ENCODE data around the gene ZNF213.

ZNF213 gene

DNA sequence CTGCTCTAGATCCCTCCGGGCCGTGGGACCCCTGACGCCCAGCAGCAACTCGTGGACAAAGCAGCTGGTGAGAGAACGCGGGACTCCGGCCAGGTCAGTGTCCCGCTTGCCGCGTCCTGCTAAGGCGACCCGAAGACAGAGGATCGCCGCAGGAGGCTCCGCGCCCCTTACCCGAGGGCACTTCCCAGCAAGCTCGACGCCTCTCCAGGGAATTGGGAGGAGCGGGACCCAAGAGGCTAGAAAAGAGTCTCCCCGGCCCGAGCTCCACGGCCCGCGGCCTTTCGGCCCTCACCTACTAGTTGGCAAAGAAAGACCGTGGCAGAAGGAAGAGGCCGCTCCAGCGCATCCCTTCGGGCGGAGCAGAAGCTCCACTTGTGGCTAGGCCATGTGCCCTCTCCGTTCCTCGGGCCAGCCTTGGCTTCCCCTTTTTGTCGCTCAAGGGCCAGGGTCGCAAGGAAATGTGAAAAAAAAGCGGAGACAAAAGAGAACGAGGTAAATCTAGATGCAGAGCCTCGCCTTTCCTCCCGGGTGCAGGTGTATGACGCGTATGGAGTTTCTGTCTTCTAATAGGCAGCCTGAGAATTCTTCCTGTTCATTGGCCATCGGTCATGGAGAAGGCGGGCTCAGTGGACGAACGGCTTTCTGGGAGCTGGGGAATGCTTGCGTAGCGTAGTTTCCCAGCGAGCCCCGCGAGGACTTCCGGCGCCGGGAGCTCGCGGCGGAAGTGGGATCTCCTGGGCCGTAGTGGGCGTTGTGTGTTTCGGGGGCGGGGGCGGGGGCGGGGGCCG lies at the start of gene ZNF213:
ZNF213 (plus strand) TSS at position 692 of the 788 bp plus-strand sequence. CDS start 2,252 bp downstream, outside the sequence.
- no peaks in the 10 kb centered on the region for H3K27me3 Mint-ChIP-seq
- no peaks in the 10 kb centered on the region for H3K9me3 Mint-ChIP-seq
- H3K4me3 Mint-ChIP-seq: peak within 1 kb of the TSS; percentile 91
- peaks cover 17% of the 10 kb centered on the region for H3K36me3 Mint-ChIP-seq (ENCODE audit: low read depth)
- H3K27ac Mint-ChIP-seq: peak within 1 kb of the TSS; percentile 93
- DNase-seq (peak; percentile 89), ATAC-seq (peak; percentile 97)
- peaks cover 35% of the 10 kb centered on the region for H3K4me1 Mint-ChIP-seq

- no peak overlapping the region for H3K27ac Mint-ChIP-seq
Observed at GRCh38 chr16:3085868-3086595, 48.8 kb upstream of the ZNF213 start.

GRCh38 chr16:3086596-3087242 lies 48.1 kb upstream of the ZNF213 start:
- Mint-ChIP-seq H3K4me3 (peak overlapping the region; percentile 34), H3K27ac (no peak overlapping the region), H3K36me3 (ENCODE audit: low read depth) (no peaks in the 10 kb centered on the region), H3K9me3 (no peaks in the 10 kb centered on the region), H3K4me1 (peaks cover 21% of the 10 kb centered on the region), H3K27me3 (no peaks in the 10 kb centered on the region)
- no peak for DNase-seq
- ATAC-seq: peak; percentile 40

More at GRCh38 chr16:3085868-3086595, 48.8 kb upstream of the ZNF213 start:
- DNase-seq (no peak), ATAC-seq (no peak)
- Mint-ChIP-seq H3K4me3 (no peak overlapping the region), H3K4me1 (peaks cover 23% of the 10 kb centered on the region), H3K9me3 (peaks cover 1% of the 10 kb centered on the region), H3K27me3 (no peaks in the 10 kb centered on the region), H3K36me3 (ENCODE audit: low read depth) (peaks cover under 1% of the 10 kb centered on the region)

- Mint-ChIP-seq H3K4me3 (peak overlapping the region; percentile 34), H3K27ac (no peak overlapping the region)
- ATAC-seq: peak; percentile 20
Observed at GRCh38 chr16:3087243-3088235, 47.3 kb upstream of the ZNF213 start.

DNA sequence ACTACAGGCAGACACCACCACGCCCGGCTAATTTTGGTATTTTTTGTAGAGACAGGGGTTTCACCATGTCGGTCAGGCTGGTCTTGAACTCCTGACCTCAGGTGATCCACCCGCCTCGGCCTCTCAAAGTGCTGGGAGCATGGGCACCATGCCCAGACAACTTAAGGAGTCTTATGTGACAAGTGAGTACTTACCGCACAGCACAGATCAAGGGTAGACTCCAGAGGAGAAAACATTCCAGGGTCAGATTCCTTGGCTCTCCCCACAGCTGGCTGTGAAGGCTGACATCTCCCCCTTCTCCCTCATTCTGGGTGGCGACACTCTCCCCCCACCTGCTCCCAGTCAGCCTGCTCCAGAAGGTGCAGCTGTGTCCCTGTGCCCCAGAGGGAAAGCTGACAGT lies 46.4 kb upstream of the ZNF213 start:
- peaks cover 19% of the 10 kb centered on the region for H3K4me1 Mint-ChIP-seq
- DNase-seq (no peak), ATAC-seq (no peak)
- H3K4me3 Mint-ChIP-seq: no peak overlapping the region
- H3K27ac Mint-ChIP-seq: no peak overlapping the region
- H3K27me3 Mint-ChIP-seq: no peaks in the 10 kb centered on the region
- H3K9me3 Mint-ChIP-seq: no peaks in the 10 kb centered on the region
- no peaks in the 10 kb centered on the region for H3K36me3 Mint-ChIP-seq (ENCODE audit: low read depth)

More at GRCh38 chr16:3087243-3088235, 47.3 kb upstream of the ZNF213 start:
- H3K4me1 Mint-ChIP-seq: peaks cover 21% of the 10 kb centered on the region
- H3K36me3 Mint-ChIP-seq (ENCODE audit: low read depth): no peaks in the 10 kb centered on the region
- no peaks in the 10 kb centered on the region for H3K27me3 Mint-ChIP-seq
- DNase-seq: no peak
- no peaks in the 10 kb centered on the region for H3K9me3 Mint-ChIP-seq

- no peaks in the 10 kb centered on the region for H3K9me3 Mint-ChIP-seq
- H3K27me3 Mint-ChIP-seq: no peaks in the 10 kb centered on the region
- H3K27ac Mint-ChIP-seq: no peak overlapping the region
- no peaks in the 10 kb centered on the region for H3K36me3 Mint-ChIP-seq (ENCODE audit: low read depth)
- H3K4me3 Mint-ChIP-seq: no peak overlapping the region
- DNase-seq (no peak), ATAC-seq (no peak)
- peaks cover 19% of the 10 kb centered on the region for H3K4me1 Mint-ChIP-seq
Observed at GRCh38 chr16:3088925-3089716, 45.7 kb upstream of the ZNF213 start.

DNA sequence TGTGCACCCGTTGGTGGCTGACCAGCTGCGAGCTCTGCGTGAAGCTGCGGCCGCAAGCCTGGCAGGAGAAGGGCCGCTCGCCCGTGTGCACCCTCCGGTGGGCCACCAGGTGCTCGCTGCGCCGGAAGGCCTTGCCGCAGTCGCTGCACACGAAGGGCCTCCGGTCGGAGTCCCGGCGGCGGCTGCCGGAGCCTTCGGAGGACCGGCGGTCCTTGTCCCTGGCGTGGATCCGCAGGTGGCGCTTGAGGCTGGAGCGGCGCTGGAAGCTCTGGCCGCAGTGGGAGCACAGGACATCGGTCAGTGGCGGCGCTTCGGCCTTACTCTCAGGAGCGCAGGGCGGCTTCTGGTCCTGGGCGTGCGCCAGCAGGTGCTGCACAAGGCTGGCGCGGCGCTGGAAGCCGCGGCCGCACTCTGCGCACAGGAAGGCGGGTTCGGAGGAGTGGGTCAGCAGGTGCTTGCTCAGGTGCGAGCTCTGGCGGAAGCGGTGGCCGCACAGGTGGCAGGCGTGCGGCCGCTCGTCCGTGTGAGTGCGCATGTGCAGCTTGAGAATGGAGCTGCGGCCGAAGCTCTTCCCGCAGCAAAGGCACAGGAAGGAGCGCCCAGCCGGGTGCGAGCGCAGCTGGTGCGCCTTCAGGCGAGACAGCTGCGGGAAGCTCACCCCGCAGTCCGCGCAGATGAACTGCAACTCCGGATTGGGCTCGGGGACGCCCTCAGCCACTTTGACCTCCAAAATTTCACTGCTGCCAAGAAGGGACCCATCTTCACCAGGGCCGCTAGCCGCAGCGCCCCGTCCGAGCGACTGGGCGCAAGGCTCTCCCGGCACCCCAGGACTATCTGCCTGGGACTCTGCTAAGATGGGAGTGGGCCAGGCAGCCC lies 44.9 kb upstream of the ZNF213 start:
- Mint-ChIP-seq H3K36me3 (ENCODE audit: low read depth) (no peaks in the 10 kb centered on the region), H3K9me3 (no peaks in the 10 kb centered on the region), H3K27me3 (no peaks in the 10 kb centered on the region), H3K4me3 (no peak overlapping the region), H3K4me1 (peaks cover 25% of the 10 kb centered on the region), H3K27ac (no peak overlapping the region)
- no peak for ATAC-seq
- no peak for DNase-seq

DNA sequence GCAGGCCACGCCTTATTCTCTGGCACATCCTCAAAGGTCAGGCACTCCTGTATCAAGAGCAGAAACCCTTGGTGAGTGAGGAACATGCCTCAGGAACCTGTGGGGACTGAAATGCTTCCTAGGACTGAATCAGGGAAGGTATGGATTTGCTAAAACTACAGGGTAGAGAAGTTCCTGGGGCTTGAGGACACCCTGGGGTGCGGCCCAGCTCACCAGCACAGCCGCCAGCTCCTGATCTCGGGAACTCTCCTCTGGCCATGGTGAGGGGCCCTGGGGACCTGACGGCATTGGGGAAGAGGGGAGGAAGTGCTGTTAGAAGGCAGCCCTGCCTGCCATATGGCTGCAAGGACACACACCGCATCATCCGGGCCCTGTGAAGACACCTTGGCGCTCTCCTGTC lies 43.3 kb upstream of the ZNF213 start:
- Mint-ChIP-seq H3K27ac (no peak overlapping the region), H3K27me3 (no peaks in the 10 kb centered on the region)
- no peak for ATAC-seq

GRCh38 chr16:3092501-3092941 lies 42.3 kb upstream of the ZNF213 start:
- no peak for DNase-seq
- Mint-ChIP-seq H3K9me3 (no peaks in the 10 kb centered on the region), H3K4me3 (no peak overlapping the region), H3K4me1 (peaks cover 27% of the 10 kb centered on the region), H3K27me3 (no peaks in the 10 kb centered on the region), H3K36me3 (ENCODE audit: low read depth) (no peaks in the 10 kb centered on the region), H3K27ac (no peak overlapping the region)
- no peak for ATAC-seq

More for the DNA sequence above, 43.3 kb upstream of the ZNF213 start:
- H3K4me3 Mint-ChIP-seq: no peak overlapping the region
- peaks cover 32% of the 10 kb centered on the region for H3K4me1 Mint-ChIP-seq
- no peaks in the 10 kb centered on the region for H3K9me3 Mint-ChIP-seq
- H3K36me3 Mint-ChIP-seq (ENCODE audit: low read depth): no peaks in the 10 kb centered on the region
- no peak for DNase-seq

DNA sequence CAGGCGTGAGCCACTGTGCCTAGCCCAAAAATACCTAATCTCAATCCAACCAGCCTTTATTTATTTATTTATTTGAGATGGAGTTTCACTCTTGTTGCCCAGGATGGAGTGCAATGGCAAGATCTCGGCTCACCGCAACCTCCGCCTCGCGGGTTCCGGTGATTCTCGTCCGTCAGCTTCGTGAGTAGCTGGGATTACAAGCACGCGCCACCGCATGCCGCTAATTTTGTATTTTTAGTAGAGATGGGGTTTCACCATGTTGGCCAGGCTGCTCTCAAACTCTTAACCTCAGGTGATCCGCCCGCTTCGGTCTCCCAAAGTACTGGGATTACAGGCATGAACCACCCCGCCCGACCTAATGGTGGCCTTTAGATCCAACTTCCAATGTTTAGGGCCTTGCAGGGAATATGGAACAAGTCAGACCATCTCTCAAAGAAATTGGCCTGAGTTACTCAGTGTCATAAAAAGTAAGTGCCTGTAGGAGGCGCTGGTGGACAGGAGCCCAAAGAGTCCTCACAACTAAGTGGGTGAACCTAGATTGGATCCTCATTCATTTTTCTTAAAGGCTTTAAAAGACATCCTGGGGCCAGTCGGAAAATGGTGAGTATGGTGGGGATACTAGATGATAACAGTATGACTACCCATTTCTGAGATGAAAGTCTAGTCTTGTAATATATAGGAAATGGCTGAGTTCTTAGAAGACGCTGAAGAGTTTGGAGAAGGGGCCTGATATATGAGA lies 40.4 kb upstream of the ZNF213 start:
- ATAC-seq (peak; percentile 18), DNase-seq (peak; percentile 62)
- H3K4me3 Mint-ChIP-seq: no peak overlapping the region
- no peaks in the 10 kb centered on the region for H3K9me3 Mint-ChIP-seq
- peak overlapping the region; percentile 0 for H3K27ac Mint-ChIP-seq
- no peaks in the 10 kb centered on the region for H3K36me3 Mint-ChIP-seq (ENCODE audit: low read depth)
- H3K4me1 Mint-ChIP-seq: peaks cover 22% of the 10 kb centered on the region
- peaks cover 4% of the 10 kb centered on the region for H3K27me3 Mint-ChIP-seq

DNA sequence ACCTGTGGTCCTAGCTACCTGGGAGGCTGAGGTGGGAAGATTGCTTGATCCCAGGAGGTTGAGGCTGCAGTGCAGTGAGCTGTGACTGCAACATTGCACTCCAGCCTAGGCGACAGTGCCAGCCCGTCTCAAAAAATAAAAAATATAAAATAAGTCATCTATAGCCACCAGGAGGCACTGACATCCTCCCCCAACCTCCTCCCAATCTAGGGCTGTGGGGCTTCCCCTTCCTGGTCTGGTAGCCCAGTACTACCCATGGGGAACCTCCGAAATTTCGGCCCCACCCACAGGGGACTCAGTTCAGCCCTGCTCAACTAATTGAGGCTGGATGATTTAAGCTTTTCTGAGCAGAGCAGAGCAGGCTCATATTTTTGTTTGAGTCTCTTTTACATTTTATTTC lies 39.0 kb upstream of the ZNF213 start:
- peaks cover 4% of the 10 kb centered on the region for H3K27me3 Mint-ChIP-seq
- ATAC-seq (peak; percentile 87), DNase-seq (peak; percentile 71)
- no peak overlapping the region for H3K27ac Mint-ChIP-seq
- H3K9me3 Mint-ChIP-seq: no peaks in the 10 kb centered on the region
- no peaks in the 10 kb centered on the region for H3K36me3 Mint-ChIP-seq (ENCODE audit: low read depth)
- peaks cover 28% of the 10 kb centered on the region for H3K4me1 Mint-ChIP-seq
- H3K4me3 Mint-ChIP-seq: no peak overlapping the region

GRCh38 chr16:3096362-3096761 lies 38.5 kb upstream of the ZNF213 start:
- no peak for DNase-seq
- ATAC-seq: no peak
- Mint-ChIP-seq H3K27ac (no peak overlapping the region), H3K9me3 (no peaks in the 10 kb centered on the region), H3K36me3 (ENCODE audit: low read depth) (no peaks in the 10 kb centered on the region), H3K4me3 (no peak overlapping the region), H3K27me3 (peaks cover 4% of the 10 kb centered on the region), H3K4me1 (peaks cover 29% of the 10 kb centered on the region)
